HepG2 (cell line): Measurements from ENCODE around the gene MSRB2. TPM values are rescaled to one million over a fixed set of nuclear protein-coding genes. Genes with fewer than 3 reads are reported as not detected.
"Not testable (repeated sequence)": the region's sequence is repeated elsewhere in the genome, so short reads cannot be mapped to it uniquely, and the experiment has no call there.

Experiments used
- ATAC-seq: fragments of 200-7000 bp; cut with Tn5 transposase; 3 replicates; pipeline ENCODE4 v1.9.1; 2020; ENCODE audit warnings: mild to moderate bottlenecking, moderate library complexity
- BruUV-seq: library from RNA; stranded (reverse); fragments of 400-500 nt; replicated peaks from 2 replicates; lab custom pipeline; 2021; lab: Mats Ljungman, UMichigan
- CTCF ChIA-PET: fragments of 300-600 bp; formaldehyde crosslinking; extraction: SDS; loops from one replicate; lab custom pipeline; 2021; ENCODE audit warnings: low total read pairs, inconsistent platforms, low intra/inter-chr PET ratio; lab: Yijun Ruan, JAX
- POLR2A ChIA-PET: fragments of 350-600 bp; sonication (Branson Sonifier 250); formaldehyde crosslinking; loops from one replicate; lab custom pipeline; 2020; ENCODE audit warnings: antibody characterized with exemption, inconsistent platforms; lab: Yijun Ruan, JAX
- DNase-seq: peaks from one replicate; pipeline ENCODE4 v3.0.0-alpha.2; 2015; ENCODE audit warnings: low spot score
- FAIRE-seq: peaks from 3 replicates; lab custom pipeline; 2011; peaks lifted over from hg19 to GRCh38; lab: Jason Lieb, UNC
- H2AFZ ChIP-seq: one replicate; pipeline ENCODE4 v1.6.1; 2011; ENCODE audit warnings: low read length, inconsistent platforms
- H3K27ac ChIP-seq: fragments of 300-600 bp; 3 replicates; pipeline ENCODE4 v1.8.0; 2011; ENCODE audit warnings: mixed run types, mild to moderate bottlenecking, mixed read lengths, low read length, inconsistent platforms; ENCODE audit not compliant: insufficient read depth; ENCODE audit errors: extremely low read length
- H3K27me3 ChIP-seq, 2 experiments: fragments of 200-600 bp in 1 of 2; 2 replicates in 1 of 2; 3 replicates in 1 of 2; pipeline versions ENCODE4 v1.6.0 to v1.8.0; 2011; ENCODE audit warnings: low read length in 2 of 2, mild to moderate bottlenecking in 2 of 2, moderate library complexity in 2 of 2, inconsistent platforms in 1 of 2; ENCODE audit not compliant: insufficient read depth in 2 of 2, control insufficient read depth in 1 of 2
- H3K36me3 ChIP-seq, 2 experiments: fragments of 200-600 bp in 1 of 2; replicated peaks in 1 of 2; 2 replicates in 1 of 2; 3 replicates in 1 of 2; pipeline versions ENCODE4 v1.5.1 to v1.8.0; 2011; ENCODE audit warnings: low read length in 2 of 2, inconsistent platforms in 1 of 2; ENCODE audit not compliant: insufficient read depth in 2 of 2, control insufficient read depth in 1 of 2
- H3K4me1 ChIP-seq: 2 replicates; pipeline ENCODE4 v1.5.1; 2012; ENCODE audit warnings: low read length, inconsistent platforms; ENCODE audit not compliant: insufficient read depth
- H3K4me2 ChIP-seq: 2 replicates; pipeline ENCODE4 v1.6.0; 2011; ENCODE audit warnings: low read depth, low read length, inconsistent platforms
- H3K4me3 ChIP-seq, 3 experiments: fragments of 200-600 bp in 1 of 3; sonication (generic), shearing (Covaris generic) in 1 of 3; replicated peaks in 1 of 3; 2 replicates each; pipeline ENCODE4 v1.5.1; 2011 to 2016; ENCODE audit warnings: low read length in 3 of 3, inconsistent platforms in 2 of 3, low read depth in 2 of 3, mild to moderate bottlenecking in 2 of 3, control low read depth in 1 of 3, mixed read lengths in 1 of 3; ENCODE audit not compliant: insufficient read depth in 1 of 3
- H3K79me2 ChIP-seq: one replicate; pipeline ENCODE4 v1.6.1; 2011; ENCODE audit warnings: low read length, inconsistent platforms; ENCODE audit not compliant: insufficient read depth
- H3K9ac ChIP-seq: 2 replicates; pipeline ENCODE4 v1.6.0; 2011; ENCODE audit warnings: mild to moderate bottlenecking, low read depth, low read length, inconsistent platforms; ENCODE audit not compliant: insufficient read depth
- H3K9me3 ChIP-seq: 2 replicates; pipeline ENCODE4 v1.5.1; 2012; ENCODE audit warnings: mild to moderate bottlenecking, low read length
- H4K20me1 ChIP-seq: 2 replicates; pipeline ENCODE4 v1.6.0; 2011; ENCODE audit warnings: inconsistent platforms, mild to moderate bottlenecking, low read length, moderate library complexity; ENCODE audit not compliant: insufficient read depth
- CHD4 ChIP-seq: fragments of 200-600 bp; sonication (generic); IDR thresholded peaks from 2 replicates; pipeline ENCODE4 v1.7.0; 2017; ENCODE audit warnings: mild to moderate bottlenecking, low read length, borderline replicate concordance
- DNMT1 ChIP-seq: sonication (generic); formaldehyde crosslinking; IDR thresholded peaks from 2 replicates; pipeline ENCODE4 v1.5.1; 2020; ENCODE audit warnings: mild to moderate bottlenecking, missing genetic modification reagents
- MAFF ChIP-seq: IDR thresholded peaks from 2 replicates; pipeline ENCODE4 v1.6.1; 2011; ENCODE audit warnings: low read depth, low read length, improper control_type of control experiment
- MAFK ChIP-seq, 2 experiments: IDR thresholded peaks in 1 of 2; conservative IDR thresholded peaks in 1 of 2; 2 replicates each; pipeline ENCODE4 v1.6.1; 2011; ENCODE audit warnings: improper control_type of control experiment in 2 of 2, low read length in 2 of 2
- MXD3 ChIP-seq: IDR thresholded peaks from 2 replicates; pipeline ENCODE4 v1.6.1; 2016; ENCODE audit warnings: mild to moderate bottlenecking, missing biosample characterization, missing genetic modification reagents
- TRIM22 ChIP-seq: fragments of 450-650 bp; IDR thresholded peaks from 2 replicates; pipeline ENCODE4 v1.6.1; 2017
- ZBTB7A ChIP-seq: sonication (generic); formaldehyde crosslinking; IDR thresholded peaks from 2 replicates; pipeline ENCODE4 v1.8.0; 2022; ENCODE audit warnings: mild to moderate bottlenecking, missing genetic modification reagents
- WGBS: methylation state at CpG from one replicate; pipeline ENCODE4 v1.1.6; 2017; ENCODE audit warnings: low lambda C conversion rate; 5-methylcytosine and 5-hydroxymethylcytosine counted together
- in situ Hi-C: cut with HindIII; loops from 2 replicates; pipeline ENCODE4 v1.10.0; 2017; ENCODE audit warnings: low pct_unique_long_range_greater_than_20kb; ENCODE audit not compliant: extremely low pct_ligation_motif_present
- intact Hi-C: fragments of 100-400 bp; cut with micrococcal nuclease; formaldehyde crosslinking; loops from one replicate; pipeline ENCODE4 v1.10.0; 2022; ENCODE audit not compliant: unreplicated experiment
- polyA plus RNA-seq, 8 experiments: library from polyadenylated mRNA; depleted of rRNA in 3 of 8; stranded (reverse) in 7 of 8; unstranded in 1 of 8; fragments of >200 nt; fragmentation: Illumina TruSeq in 4 of 8; extraction: Trizol in 4 of 8; gene quantifications; 2 replicates each; pipeline versions ENCODE4 v1.2.1 to v1.2.3, GENCODE V29; 2011 to 2016; ENCODE audit warnings: low read depth in 4 of 8, missing spikeins in 1 of 8, mixed read lengths in 1 of 8; ENCODE audit not compliant: insufficient read depth in 1 of 8
- total RNA-seq, 5 experiments: library from RNA; depleted of rRNA; stranded (reverse); fragments of >200 nt; fragmentation: Illumina TruSeq; extraction: Trizol; gene quantifications; 2 replicates each; pipeline ENCODE4 v1.2.3, GENCODE V29; 2016; ENCODE audit warnings: low read depth in 1 of 5

MSRB2 gene
- total and polyA plus RNA-seq, 2 of the 13 experiments (the other 11 are each of a cell fraction or from before 2014, with no cell fraction given), result 8.3 to 22.1 TPM

GRCh38 chr10:23069019-23069815 is 26.2 kb upstream of the MSRB2 start (continued):
- no peak for TF ChIP-seq TRIM22
- no peak for TF ChIP-seq MXD3
- TF ChIP-seq ZBTB7A (CRISPR knock-in tag), result no peak
- no peak for TF ChIP-seq DNMT1 (CRISPR knock-in tag)
- no peak for TF ChIP-seq CHD4

GRCh38 chr10:23070092-23070912 is 25.1 kb upstream of the MSRB2 start:
- TF ChIP-seq MAFF, result peak; percentile 67
- peak; percentile 36 to 84; a peak in 3 of 4 replicates for TF ChIP-seq MAFK (conservative IDR thresholded peaks at IDR 0.05 in 1 of 2, IDR thresholded peaks at IDR 0.05 in 1 of 2; ENCODE audit: low read length in 2 of 2)
- H3K4me3 ChIP-seq, H3K27me3 ChIP-seq, H3K79me2 ChIP-seq, DNase-seq, BruUV-seq, H2AFZ ChIP-seq, POLR2A ChIA-PET, H3K36me3 ChIP-seq, intact Hi-C loops, CTCF ChIA-PET, H3K27ac ChIP-seq, FAIRE-seq, H3K9me3 ChIP-seq, H3K9ac ChIP-seq, in situ Hi-C loops, H3K4me1 ChIP-seq, H3K4me2 ChIP-seq, ATAC-seq, H4K20me1 ChIP-seq: not testable (repeated sequence)
- WGBS, result 29% methylated on average over 11 of the region's 12 CpGs
